HCT116 (cell line): ENCODE results near the gene SLC25A39. TPM values are rescaled to one million over a fixed set of nuclear protein-coding genes. Genes with fewer than 3 reads are reported as not detected.

Experiments
- ATAC-seq: fragments of 200-7000 bp; cut with Tn5 transposase; 2 replicates; pipeline ENCODE4 v1.9.1; 2020; ENCODE audit warnings: mild to moderate bottlenecking, moderate library complexity
- BruUV-seq: library from RNA; stranded (reverse); fragments of 400-500 nt; replicated peaks from 2 replicates; lab custom pipeline; 2021; lab: Mats Ljungman, UMichigan
- CTCF ChIA-PET: fragments of 300-600 bp; sonication (Branson Sonifier 250); formaldehyde crosslinking; loops from one replicate; lab custom pipeline; 2021; ENCODE audit warnings: antibody characterized with exemption; lab: Charles Lee
- POLR2A ChIA-PET: fragments of 300-600, 350-600 bp; sonication (Branson Sonifier 250); formaldehyde crosslinking; loops from one replicate; lab custom pipeline; 2021; ENCODE audit warnings: antibody characterized with exemption; lab: Charles Lee
- RAD21 ChIA-PET, 2 experiments: fragments of 300-600 bp; sonication (Branson Sonifier 250); formaldehyde crosslinking; loops; one replicate each; lab custom pipeline; 2023; ENCODE audit warnings: low total read pairs in 2 of 2; ENCODE audit not compliant: uncharacterized antibody in 2 of 2, unreplicated experiment in 2 of 2, low non-redundant PET in 1 of 2; lab: Charles Lee
- DNase-seq: peaks from one replicate; pipeline ENCODE4 v3.0.0-alpha.2; 2010; ENCODE audit warnings: low read depth, low spot score
- H2AFZ ChIP-seq: fragments of 200-600 bp; shearing (Covaris generic), sonication (generic); 2 replicates; pipeline ENCODE4 v1.6.1; 2017; ENCODE audit warnings: low read depth, mixed run types, mixed read lengths, antibody characterized with exemption, low read length; ENCODE audit not compliant: poor library complexity, severe bottlenecking
- H3K27ac ChIP-seq: 2 replicates; pipeline ENCODE4 v1.5.1; 2012; ENCODE audit warnings: low read depth, low read length
- H3K27me3 ChIP-seq: fragments of 200-600 bp; sonication (generic); 2 replicates; pipeline ENCODE4 v1.6.1; 2016; ENCODE audit warnings: mixed run types, low read length, mixed read lengths; ENCODE audit not compliant: insufficient read depth
- H3K36me3 ChIP-seq, 2 experiments: fragments of 200-500 bp in 1 of 2; fragments of 200-600 bp in 1 of 2; sonication (Bioruptor generic) in 1 of 2; sonication (generic) in 1 of 2; 2 replicates each; pipeline versions ENCODE4 v1.5.1 to v1.6.1; 2014 to 2016; ENCODE audit warnings: low read length in 2 of 2, inconsistent platforms in 1 of 2, mixed read lengths in 1 of 2, mixed run types in 1 of 2; ENCODE audit not compliant: insufficient read depth in 2 of 2, control insufficient read depth in 1 of 2
- H3K4me1 ChIP-seq, 2 experiments: fragments of 200-600 bp in 1 of 2; sonication (generic) in 1 of 2; 2 replicates each; pipeline versions ENCODE4 v1.5.1 to v1.6.1; 2012 to 2017; ENCODE audit warnings: low read length in 2 of 2, inconsistent platforms in 1 of 2, mild to moderate bottlenecking in 1 of 2, mixed read lengths in 1 of 2, mixed run types in 1 of 2, moderate library complexity in 1 of 2; ENCODE audit not compliant: insufficient read depth in 2 of 2, control insufficient read depth in 1 of 2
- H3K4me2 ChIP-seq: fragments of 200-600 bp; sonication (generic); 2 replicates; pipeline ENCODE4 v1.6.1; 2017; ENCODE audit warnings: mixed run types, low read length, mixed read lengths
- H3K4me3 ChIP-seq, 2 experiments: fragments of 200-600 bp in 1 of 2; sonication (generic) in 1 of 2; replicated peaks in 1 of 2; 2 replicates each; pipeline ENCODE4 v1.5.1; 2011 to 2016; ENCODE audit warnings: low read length in 2 of 2, control low read depth in 1 of 2, low read depth in 1 of 2, mild to moderate bottlenecking in 1 of 2, mixed read lengths in 1 of 2, mixed run types in 1 of 2
- H3K79me2 ChIP-seq: fragments of 200-600 bp; sonication (generic); 2 replicates; pipeline ENCODE4 v1.6.1; 2017; ENCODE audit warnings: mild to moderate bottlenecking, mixed run types, low read length, moderate library complexity, mixed read lengths; ENCODE audit not compliant: insufficient read depth
- H3K9ac ChIP-seq: fragments of 200-600 bp; sonication (generic); 2 replicates; pipeline ENCODE4 v1.6.1; 2016; ENCODE audit warnings: low read length, mixed read lengths
- H3K9me2 ChIP-seq: fragments of 200-600 bp; sonication (generic), shearing (Covaris generic); 2 replicates; pipeline ENCODE4 v1.6.1; 2017; ENCODE audit warnings: mixed run types, mild to moderate bottlenecking, moderate library complexity; ENCODE audit not compliant: insufficient read depth
- H3K9me3 ChIP-seq, 2 experiments: fragments of 200-500 bp in 1 of 2; fragments of 200-600 bp in 1 of 2; sonication (Bioruptor generic) in 1 of 2; sonication (generic) in 1 of 2; 2 replicates each; pipeline ENCODE4 v1.6.1; 2014 to 2017; ENCODE audit warnings: low read length in 2 of 2, mixed read lengths in 2 of 2, inconsistent platforms in 1 of 2, low read depth in 1 of 2, mild to moderate bottlenecking in 1 of 2, mixed run types in 1 of 2, moderate library complexity in 1 of 2; ENCODE audit not compliant: control insufficient read depth in 1 of 2, insufficient read depth in 1 of 2
- H4K20me1 ChIP-seq: fragments of 200-600 bp; sonication (generic), shearing (Covaris generic); 2 replicates; pipeline ENCODE4 v1.6.1; 2017; ENCODE audit warnings: mixed run types, mild to moderate bottlenecking, moderate library complexity; ENCODE audit not compliant: insufficient read depth
- EGR1 ChIP-seq: IDR thresholded peaks from 2 replicates; pipeline ENCODE4 v1.6.1; 2012; ENCODE audit warnings: low read depth
- ELF1 ChIP-seq: IDR thresholded peaks from 2 replicates; pipeline ENCODE4 v1.6.1; 2012; ENCODE audit warnings: low read depth, borderline replicate concordance
- EZH2 ChIP-seq: fragments of 200-600 bp; sonication (generic); IDR thresholded peaks from 2 replicates; pipeline ENCODE4 v1.6.1; 2017; ENCODE audit warnings: antibody characterized with exemption, mixed run types
- EZH2phosphoT487 ChIP-seq: fragments of 200-600 bp; IDR thresholded peaks from 2 replicates; pipeline ENCODE4 v1.6.1; 2018; ENCODE audit warnings: antibody characterized with exemption, borderline replicate concordance
- FOSL1 ChIP-seq: IDR thresholded peaks from 2 replicates; pipeline ENCODE4 v1.6.1; 2012; ENCODE audit warnings: low read depth
- JUND ChIP-seq: IDR thresholded peaks from 2 replicates; pipeline ENCODE4 v1.6.1; 2012
- POLR2A ChIP-seq: IDR thresholded peaks from 2 replicates; pipeline ENCODE4 v1.7.0; 2011; ENCODE audit warnings: borderline replicate concordance; ENCODE audit not compliant: insufficient read depth, insufficient read length; ENCODE audit errors: extremely low read depth
- RAD21 ChIP-seq: IDR thresholded peaks from 2 replicates; pipeline ENCODE4 v1.6.1; 2012; ENCODE audit warnings: low read depth, mild to moderate bottlenecking
- REST ChIP-seq: IDR thresholded peaks from 2 replicates; pipeline ENCODE4 v1.6.1; 2012; ENCODE audit warnings: low read depth
- SIN3A ChIP-seq: IDR thresholded peaks from 2 replicates; pipeline ENCODE4 v1.6.1; 2012; ENCODE audit warnings: low read depth
- SP1 ChIP-seq: IDR thresholded peaks from 2 replicates; pipeline ENCODE4 v1.6.1; 2012; ENCODE audit warnings: low read depth
- SRF ChIP-seq: IDR thresholded peaks from 2 replicates; pipeline ENCODE4 v1.6.1; 2012; ENCODE audit warnings: low read depth
- TCF7L2 ChIP-seq: IDR thresholded peaks from 2 replicates; pipeline ENCODE4 v1.7.0; 2011; ENCODE audit warnings: borderline replicate concordance, inconsistent platforms; ENCODE audit not compliant: insufficient read depth, insufficient read length; ENCODE audit errors: extremely low read depth
- ZBTB33 ChIP-seq: IDR thresholded peaks from 2 replicates; pipeline ENCODE4 v1.6.1; 2011; ENCODE audit warnings: mild to moderate bottlenecking, low read length, moderate library complexity; ENCODE audit not compliant: insufficient replicate concordance; ENCODE audit errors: extremely low read depth
- ZNF274 ChIP-seq: fragments of 200-500 bp; sonication (Bioruptor generic); IDR thresholded peaks from 2 replicates; pipeline ENCODE4 v1.6.1; 2014; ENCODE audit warnings: mild to moderate bottlenecking, low read depth, low read length, inconsistent platforms
- intact Hi-C: fragments of 100-400 bp; cut with micrococcal nuclease; formaldehyde crosslinking; loops from 2 replicates; pipeline ENCODE4 v1.10.0; 2022
- total RNA-seq: library from RNA; stranded (reverse); gene quantifications from one replicate; pipeline ENCODE4 v1.2.1, GENCODE V29; 2021; ENCODE audit not compliant: unreplicated experiment
- TF ChIP-seq, protein P1 (sequence below): IDR thresholded peaks from 2 replicates; pipeline ENCODE4 v1.6.1; 2012

The SLC25A39 gene
- total RNA-seq, 1 experiment from 2014 or later = 326 TPM

DNA sequence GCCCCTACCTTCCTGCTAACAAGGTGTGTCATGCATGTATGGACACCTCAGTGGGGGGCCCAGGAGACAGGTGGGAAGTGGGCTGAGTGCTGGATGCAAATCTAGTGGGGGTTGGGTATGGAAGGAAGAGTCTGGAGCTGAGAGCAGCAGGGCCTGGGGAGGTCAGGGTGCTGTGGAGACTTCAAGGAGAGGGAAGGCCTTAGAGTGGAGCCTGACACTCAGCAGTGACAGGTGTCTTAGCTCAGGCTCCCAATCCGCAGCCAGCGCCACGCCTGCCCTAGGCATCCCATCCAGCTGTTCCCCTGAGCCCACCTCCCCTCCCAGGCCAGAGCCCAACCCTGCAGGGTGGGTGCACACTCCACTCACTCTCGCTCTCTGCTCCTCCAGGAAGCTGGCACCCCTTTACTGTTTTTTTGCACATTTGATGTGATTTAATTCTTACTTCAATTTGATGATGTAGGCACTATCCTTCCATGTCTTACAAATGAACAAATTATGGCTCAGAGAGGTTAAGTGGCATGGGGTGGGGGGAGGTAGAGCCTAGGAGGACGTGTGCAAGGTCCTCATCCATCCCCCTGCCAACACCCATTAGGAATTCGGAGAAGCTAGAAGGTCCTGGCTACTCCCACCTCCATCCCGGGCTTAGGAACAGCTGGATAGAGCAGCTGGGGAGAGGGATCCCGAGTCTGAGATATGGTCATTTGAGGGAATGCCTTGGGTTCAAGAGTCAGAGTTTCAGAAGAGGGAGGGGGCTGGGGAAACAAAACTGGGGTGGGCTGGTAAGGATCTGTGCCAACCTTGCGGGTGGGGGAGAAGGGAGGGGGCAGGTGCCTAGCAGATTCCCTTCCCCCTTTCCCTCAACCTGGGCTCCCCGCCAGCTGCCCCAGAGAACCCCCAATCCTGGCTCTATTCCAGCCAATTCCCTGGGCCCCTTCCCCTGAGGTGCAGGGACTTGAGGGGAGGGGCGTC lies 37.0 kb upstream of the SLC25A39 start:
- Histone ChIP-seq H3K27me3 (no peaks in the 10 kb centered on the region), H3K36me3 (no peaks in the 10 kb centered on the region), H3K27ac (no peak overlapping the region), H3K4me1 (peaks cover 7 to 27% of the 10 kb centered on the region in 2 experiments; a peak in 3 of 4 replicates), H3K79me2 (no peaks in the 10 kb centered on the region), H3K9me2 (no peaks in the 10 kb centered on the region), H3K4me3 (no peak overlapping the region), H3K9ac (no peak overlapping the region), H3K9me3 (no peaks in the 10 kb centered on the region), H3K4me2 (0 out of 2 replicates have a peak overlapping the region, but pooled peaks have one; percentile 93), H4K20me1 (no peaks in the 10 kb centered on the region), H2AFZ (no peak overlapping the region)
- no TSS peak for BruUV-seq
- ChIA-PET CTCF (interaction anchor here (1.5 to 2.0 kb wide), 2 partner anchors 10 to 151 kb away, joined by 3 to 7 read pairs; no protein-coding TSS in a partner anchor), RAD21 (no interaction called here), POLR2A (no interaction called here)
- no peak for DNase-seq
- ATAC-seq = no peak
- intact Hi-C loops = loop anchor here (10.0 kb wide), 1 partner anchor 457 kb away; the partner anchor contains the start of gene MPP2
- TF ChIP-seq EZH2 (no peak), RAD21 (no peak), ELF1 (no peak), TCF7L2 (no peak), SRF (no peak), SIN3A (no peak), POLR2A (no peak), SP1 (no peak), EGR1 (no peak), REST (no peak), EZH2phosphoT487 (no peak), ZBTB33 (no peak), JUND (no peak), FOSL1 (no peak), ZNF274 (no peak)
- TF ChIP-seq, protein P1, sequence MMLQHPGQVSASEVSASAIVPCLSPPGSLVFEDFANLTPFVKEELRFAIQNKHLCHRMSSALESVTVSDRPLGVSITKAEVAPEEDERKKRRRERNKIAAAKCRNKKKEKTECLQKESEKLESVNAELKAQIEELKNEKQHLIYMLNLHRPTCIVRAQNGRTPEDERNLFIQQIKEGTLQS = no peak
